B cell (primary cell): Measurements from ENCODE around the gene C10orf90. TPM values are rescaled to one million over a fixed set of nuclear protein-coding genes. Genes with fewer than 3 reads are reported as not detected.

Experiments
- ATAC-seq: fragments of 200-7000 bp; cut with Tn5 transposase; one replicate; pipeline ENCODE4 v1.10.0; 2021; ENCODE audit warnings: low read depth, mild to moderate bottlenecking, moderate number of reproducible peaks, moderate library complexity
- CTCF ChIA-PET: fragments of 350-600 bp; sonication (Branson Sonifier 250); formaldehyde crosslinking; loops from one replicate; lab custom pipeline; 2021; ENCODE audit warnings: antibody characterized with exemption, inconsistent platforms; lab: Charles Lee
- POLR2A ChIA-PET: fragments of 350-600 bp; sonication (Branson Sonifier 250); formaldehyde crosslinking; loops from one replicate; lab custom pipeline; 2021; ENCODE audit warnings: antibody characterized with exemption; lab: Charles Lee
- DNase-seq: peaks from one replicate; pipeline ENCODE4 v3.0.0; 2013
- H2AFZ ChIP-seq: 2 replicates; pipeline ENCODE4 v1.6.1; 2012; ENCODE audit warnings: mild to moderate bottlenecking, low read depth, low read length; ENCODE audit not compliant: insufficient read depth, poor library complexity, severe bottlenecking
- H3K27ac ChIP-seq, 2 donors: 1 replicate in 1 of 2; 2 replicates in 1 of 2; pipeline ENCODE4 v1.5.1; 2012 to 2013; ENCODE audit warnings: low read length in 2 of 2, mild to moderate bottlenecking in 2 of 2, moderate library complexity in 1 of 2
- H3K27me3 ChIP-seq, 4 experiments: fragments of 200-600 bp in 1 of 4; sonication (generic) in 1 of 4; replicated peaks in 1 of 4; 1 replicate in 2 of 4; 2 replicates in 2 of 4; pipeline versions ENCODE4 v1.6.1 to v1.7.0; 2013 to 2016; ENCODE audit warnings: low read length in 3 of 4, mild to moderate bottlenecking in 2 of 4, mixed read lengths in 1 of 4, moderate library complexity in 1 of 4; ENCODE audit not compliant: insufficient read depth in 4 of 4, control insufficient read depth in 3 of 4; ENCODE audit errors: control extremely low read depth in 1 of 4
- H3K36me3 ChIP-seq, 2 experiments: replicated peaks in 1 of 2; 1 replicate in 1 of 2; 2 replicates in 1 of 2; pipeline versions ENCODE4 v1.6.1 to v1.7.1; 2013; ENCODE audit warnings: low read length in 1 of 2; ENCODE audit not compliant: insufficient read depth in 2 of 2, control insufficient read depth in 1 of 2; ENCODE audit errors: control extremely low read depth in 1 of 2, extremely low read depth in 1 of 2
- H3K4me1 ChIP-seq, 2 donors: fragments of 200-600 bp in 1 of 2; sonication (generic) in 1 of 2; 1 replicate in 1 of 2; 2 replicates in 1 of 2; pipeline versions ENCODE4 v1.5.1 to v1.6.1; 2013 to 2017; ENCODE audit warnings: low read length in 2 of 2; ENCODE audit not compliant: control insufficient read depth in 2 of 2, insufficient read depth in 2 of 2
- H3K4me2 ChIP-seq: replicated peaks from 2 replicates; pipeline ENCODE3; 2012; ENCODE audit warnings: mild to moderate bottlenecking, low read depth, low read length; ENCODE audit not compliant: poor library complexity, severe bottlenecking
- H3K4me3 ChIP-seq, 5 experiments: fragments of 200-600 bp in 1 of 5; sonication (generic) in 1 of 5; 1 replicate in 3 of 5; 2 replicates in 2 of 5; pipeline versions ENCODE4 v1.5.1 to v1.7.0; 2011 to 2016; ENCODE audit warnings: low read length in 4 of 5, mild to moderate bottlenecking in 4 of 5, low read depth in 2 of 5, control low read depth in 1 of 5, moderate library complexity in 1 of 5; ENCODE audit not compliant: insufficient read depth in 1 of 5; ENCODE audit errors: control extremely low read depth in 1 of 5, extremely low read depth in 1 of 5
- H3K79me2 ChIP-seq: fragments of 200-600 bp; sonication (generic); one replicate; pipeline ENCODE4 v1.6.0; 2016; ENCODE audit warnings: low read length; ENCODE audit not compliant: control insufficient read depth, insufficient read depth
- H3K9ac ChIP-seq: fragments of 200-600 bp; sonication (generic); 2 replicates; pipeline ENCODE4 v1.6.1; 2017; ENCODE audit warnings: mild to moderate bottlenecking, low read length, moderate library complexity
- H3K9me3 ChIP-seq, 3 donors: one replicate each; pipeline versions ENCODE4 v1.6.1 to v1.7.1; 2013; ENCODE audit warnings: low read length in 2 of 3; ENCODE audit not compliant: control insufficient read depth in 2 of 3, insufficient read depth in 1 of 3; ENCODE audit errors: control extremely low read depth in 1 of 3
- H4K20me1 ChIP-seq: 2 replicates; pipeline ENCODE4 v1.6.0; 2012; ENCODE audit warnings: mild to moderate bottlenecking, low read length; ENCODE audit not compliant: insufficient read depth, control insufficient read depth, poor library complexity, severe bottlenecking
- H3K27ac Mint-ChIP-seq: one replicate; pipeline ENCODE4 v1.8.0; 2021; ENCODE audit warnings: mixed read lengths
- H3K27me3 Mint-ChIP-seq: one replicate; pipeline ENCODE4 v1.8.0; 2021; ENCODE audit warnings: mixed read lengths
- H3K4me1 Mint-ChIP-seq: one replicate; pipeline ENCODE4 v1.8.0; 2021; ENCODE audit warnings: mixed read lengths
- H3K4me3 Mint-ChIP-seq: one replicate; pipeline ENCODE4 v1.8.0; 2021; ENCODE audit warnings: mixed read lengths
- H3K9me3 Mint-ChIP-seq: one replicate; pipeline ENCODE4 v1.8.0; 2022; ENCODE audit warnings: mixed read lengths; ENCODE audit not compliant: insufficient read depth
- CTCF ChIP-seq: fragments of 200-600 bp; IDR thresholded peaks from one replicate; pipeline ENCODE4 v1.8.0; 2022; ENCODE audit warnings: antibody characterized with exemption, mild to moderate bottlenecking
- EZH2 ChIP-seq: IDR thresholded peaks from 2 replicates; pipeline ENCODE4 v1.6.1; 2012; ENCODE audit warnings: borderline replicate concordance, low read depth, mild to moderate bottlenecking, moderate library complexity, low read length; ENCODE audit not compliant: insufficient read depth, poor library complexity, severe bottlenecking
- WGBS: methylation state at CpG from one replicate; pipeline ENCODE4 v1.1.5; 2013; ENCODE audit warnings: missing lambda C conversion rate; ENCODE audit not compliant: insufficient coverage; 5-methylcytosine and 5-hydroxymethylcytosine counted together
- intact Hi-C: fragments of 100-400 bp; cut with micrococcal nuclease; formaldehyde crosslinking; loops from one replicate; pipeline ENCODE4 v1.10.0; 2022
- polyA plus RNA-seq: library from polyadenylated mRNA; depleted of rRNA; stranded (reverse); fragments of >200 nt; gene quantifications from 2 replicates; pipeline ENCODE4 v1.2.3, GENCODE V29; 2012
- total RNA-seq, 2 donors: library from RNA; stranded (reverse); fragments of 120-200 nt in 1 of 2; gene quantifications; 1 replicate in 1 of 2; 2 replicates in 1 of 2; pipeline versions ENCODE4 v1.2.3 to v1.2.4, GENCODE V29; 2013 to 2022

The C10orf90 gene
- total and polyA plus RNA-seq, 2 donors (not counting 1 experiment from before 2014, with no cell fraction given), result not detected

- intact Hi-C loops, result no loop called here
- Histone ChIP-seq H3K4me2 (no peak overlapping the region), H3K4me3 (no peak overlapping the region), H2AFZ (no peak overlapping the region), H4K20me1 (no peaks in the 10 kb centered on the region), H3K9me3 (peaks cover 0 to 8% (median 0%) of the 10 kb centered on the region in 3 donors), H3K27ac (no peak overlapping the region), H3K36me3 (no peaks in the 10 kb centered on the region), H3K9ac (no peak overlapping the region), H3K79me2 (no peaks in the 10 kb centered on the region), H3K27me3 (no peaks in the 10 kb centered on the region), H3K4me1 (no peaks in the 10 kb centered on the region)
- 92% methylated on average over 6 of the region's 14 CpGs for WGBS
- no peak for ATAC-seq
- Mint-ChIP-seq H3K27ac (no peak overlapping the region), H3K4me3 (no peak overlapping the region), H3K27me3 (peaks cover 5% of the 10 kb centered on the region), H3K9me3 (no peaks in the 10 kb centered on the region), H3K4me1 (no peaks in the 10 kb centered on the region)
- TF ChIP-seq EZH2 (no peak), CTCF (no peak)
- no peak for DNase-seq
- ChIA-PET POLR2A (no interaction called here), CTCF (no interaction called here)
Observed at GRCh38 chr10:126461289-126461940, 209.1 kb downstream of the C10orf90 start.

- 81% methylated on average over 6 of the region's 6 CpGs for WGBS
- ChIA-PET CTCF (no interaction called here), POLR2A (no interaction called here)
- no peaks in the 10 kb centered on the region for H3K9me3 Mint-ChIP-seq
- H3K27ac ChIP-seq, result no peak overlapping the region
- no peak for ATAC-seq
- no peaks in the 10 kb centered on the region for H4K20me1 ChIP-seq
- no peak overlapping the region for H3K9ac ChIP-seq
- H3K27me3 ChIP-seq, result no peaks in the 10 kb centered on the region
- no peak overlapping the region for H3K4me3 Mint-ChIP-seq
- intact Hi-C loops, result no loop called here
- H3K27ac Mint-ChIP-seq, result no peak overlapping the region
- H3K9me3 ChIP-seq, result peaks cover 0 to 8% (median 0%) of the 10 kb centered on the region in 3 donors
- no peak for DNase-seq
- no peak for TF ChIP-seq EZH2
- no peak for TF ChIP-seq CTCF
- H3K4me1 ChIP-seq, result no peaks in the 10 kb centered on the region
- no peaks in the 10 kb centered on the region for H3K36me3 ChIP-seq
- no peaks in the 10 kb centered on the region for H3K79me2 ChIP-seq
- H3K4me2 ChIP-seq, result no peak overlapping the region
- H3K4me1 Mint-ChIP-seq, result no peaks in the 10 kb centered on the region
- peaks cover 5% of the 10 kb centered on the region for H3K27me3 Mint-ChIP-seq
- H2AFZ ChIP-seq, result no peak overlapping the region
- H3K4me3 ChIP-seq, result no peak overlapping the region
Observed at GRCh38 chr10:126459878-126460481, 210.5 kb downstream of the C10orf90 start.
